ENCODE measurements around the gene MBD5.

- TF ChIP-seq, protein P1, sequence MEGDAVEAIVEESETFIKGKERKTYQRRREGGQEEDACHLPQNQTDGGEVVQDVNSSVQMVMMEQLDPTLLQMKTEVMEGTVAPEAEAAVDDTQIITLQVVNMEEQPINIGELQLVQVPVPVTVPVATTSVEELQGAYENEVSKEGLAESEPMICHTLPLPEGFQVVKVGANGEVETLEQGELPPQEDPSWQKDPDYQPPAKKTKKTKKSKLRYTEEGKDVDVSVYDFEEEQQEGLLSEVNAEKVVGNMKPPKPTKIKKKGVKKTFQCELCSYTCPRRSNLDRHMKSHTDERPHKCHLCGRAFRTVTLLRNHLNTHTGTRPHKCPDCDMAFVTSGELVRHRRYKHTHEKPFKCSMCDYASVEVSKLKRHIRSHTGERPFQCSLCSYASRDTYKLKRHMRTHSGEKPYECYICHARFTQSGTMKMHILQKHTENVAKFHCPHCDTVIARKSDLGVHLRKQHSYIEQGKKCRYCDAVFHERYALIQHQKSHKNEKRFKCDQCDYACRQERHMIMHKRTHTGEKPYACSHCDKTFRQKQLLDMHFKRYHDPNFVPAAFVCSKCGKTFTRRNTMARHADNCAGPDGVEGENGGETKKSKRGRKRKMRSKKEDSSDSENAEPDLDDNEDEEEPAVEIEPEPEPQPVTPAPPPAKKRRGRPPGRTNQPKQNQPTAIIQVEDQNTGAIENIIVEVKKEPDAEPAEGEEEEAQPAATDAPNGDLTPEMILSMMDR (IDR thresholded peaks at IDR 0.05), result no peak
- TF ChIP-seq POLR2A (IDR thresholded peaks at IDR 0.05), result no peak
Observed at GRCh38 chr2:148031152-148031551, 10.3 kb downstream of the MBD5 start.
